ENCODE data around the gene SPAST. TPM values are rescaled to one million over a fixed set of nuclear protein-coding genes. Genes with fewer than 3 reads are reported as not detected.

The SPAST gene
- polyA plus RNA-seq, 1 donor from 2014 or later: 121 TPM

- Histone ChIP-seq H3K27ac (ENCODE audit: low read length) (no peak overlapping the region), H3K27me3 (ENCODE audit: insufficient read depth, low read depth, low read length) (no peaks in the 10 kb centered on the region), H3K4me2 (ENCODE audit: low read length) (no peak overlapping the region), H3K36me3 (ENCODE audit: insufficient read depth, low read length) (no peaks in the 10 kb centered on the region), H3K9me3 (ENCODE audit: low read length) (no peaks in the 10 kb centered on the region), H3K9me2 (ENCODE audit: insufficient read depth, low read length) (no peaks in the 10 kb centered on the region), H3K4me3 (ENCODE audit: low read length) (no peak overlapping the region), H3K9ac (ENCODE audit: low read length) (no peak overlapping the region), H3F3A (ENCODE audit: insufficient read depth, low read length, poor library complexity, severe bottlenecking) (no peaks in the 10 kb centered on the region), H3K79me2 (replicated peaks; ENCODE audit: insufficient read depth, low read length) (no peaks in the 10 kb centered on the region), H4K20me1 (ENCODE audit: insufficient read depth) (no peaks in the 10 kb centered on the region), H2AFZ (ENCODE audit: low read depth, low read length) (no peak overlapping the region)
- TF ChIP-seq RAD21 (conservative IDR thresholded peaks at IDR 0.05): no peak
- no peak for TF ChIP-seq SMC3 (conservative IDR thresholded peaks at IDR 0.05; ENCODE audit: poor library complexity)
Observed at GRCh38 chr2:32189011-32189410, 125.7 kb downstream of the SPAST start.

DNA sequence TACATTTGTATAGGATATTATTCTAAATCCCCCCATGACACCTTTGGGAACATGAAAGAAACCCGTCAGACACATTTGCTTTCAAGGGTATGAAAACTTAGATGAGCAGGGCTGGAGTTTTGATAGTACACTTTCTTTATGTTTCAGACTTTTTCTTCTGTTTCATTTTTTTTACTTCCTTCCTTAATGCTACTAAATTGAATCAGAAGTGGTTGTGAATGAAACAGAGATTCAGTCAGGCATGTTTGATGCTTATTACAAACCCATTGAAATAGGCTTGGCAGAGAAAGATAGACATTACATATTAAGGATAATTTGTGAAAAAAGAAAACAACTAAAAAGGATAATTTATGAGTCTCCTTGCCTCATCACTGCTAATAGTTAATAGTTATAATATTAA is 129.1 kb downstream of the SPAST start:
- TF ChIP-seq, protein P1, sequence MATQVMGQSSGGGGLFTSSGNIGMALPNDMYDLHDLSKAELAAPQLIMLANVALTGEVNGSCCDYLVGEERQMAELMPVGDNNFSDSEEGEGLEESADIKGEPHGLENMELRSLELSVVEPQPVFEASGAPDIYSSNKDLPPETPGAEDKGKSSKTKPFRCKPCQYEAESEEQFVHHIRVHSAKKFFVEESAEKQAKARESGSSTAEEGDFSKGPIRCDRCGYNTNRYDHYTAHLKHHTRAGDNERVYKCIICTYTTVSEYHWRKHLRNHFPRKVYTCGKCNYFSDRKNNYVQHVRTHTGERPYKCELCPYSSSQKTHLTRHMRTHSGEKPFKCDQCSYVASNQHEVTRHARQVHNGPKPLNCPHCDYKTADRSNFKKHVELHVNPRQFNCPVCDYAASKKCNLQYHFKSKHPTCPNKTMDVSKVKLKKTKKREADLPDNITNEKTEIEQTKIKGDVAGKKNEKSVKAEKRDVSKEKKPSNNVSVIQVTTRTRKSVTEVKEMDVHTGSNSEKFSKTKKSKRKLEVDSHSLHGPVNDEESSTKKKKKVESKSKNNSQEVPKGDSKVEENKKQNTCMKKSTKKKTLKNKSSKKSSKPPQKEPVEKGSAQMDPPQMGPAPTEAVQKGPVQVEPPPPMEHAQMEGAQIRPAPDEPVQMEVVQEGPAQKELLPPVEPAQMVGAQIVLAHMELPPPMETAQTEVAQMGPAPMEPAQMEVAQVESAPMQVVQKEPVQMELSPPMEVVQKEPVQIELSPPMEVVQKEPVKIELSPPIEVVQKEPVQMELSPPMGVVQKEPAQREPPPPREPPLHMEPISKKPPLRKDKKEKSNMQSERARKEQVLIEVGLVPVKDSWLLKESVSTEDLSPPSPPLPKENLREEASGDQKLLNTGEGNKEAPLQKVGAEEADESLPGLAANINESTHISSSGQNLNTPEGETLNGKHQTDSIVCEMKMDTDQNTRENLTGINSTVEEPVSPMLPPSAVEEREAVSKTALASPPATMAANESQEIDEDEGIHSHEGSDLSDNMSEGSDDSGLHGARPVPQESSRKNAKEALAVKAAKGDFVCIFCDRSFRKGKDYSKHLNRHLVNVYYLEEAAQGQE (IDR thresholded peaks at IDR 0.05; ENCODE audit: borderline replicate concordance): no peak
- TF ChIP-seq, protein P2, sequence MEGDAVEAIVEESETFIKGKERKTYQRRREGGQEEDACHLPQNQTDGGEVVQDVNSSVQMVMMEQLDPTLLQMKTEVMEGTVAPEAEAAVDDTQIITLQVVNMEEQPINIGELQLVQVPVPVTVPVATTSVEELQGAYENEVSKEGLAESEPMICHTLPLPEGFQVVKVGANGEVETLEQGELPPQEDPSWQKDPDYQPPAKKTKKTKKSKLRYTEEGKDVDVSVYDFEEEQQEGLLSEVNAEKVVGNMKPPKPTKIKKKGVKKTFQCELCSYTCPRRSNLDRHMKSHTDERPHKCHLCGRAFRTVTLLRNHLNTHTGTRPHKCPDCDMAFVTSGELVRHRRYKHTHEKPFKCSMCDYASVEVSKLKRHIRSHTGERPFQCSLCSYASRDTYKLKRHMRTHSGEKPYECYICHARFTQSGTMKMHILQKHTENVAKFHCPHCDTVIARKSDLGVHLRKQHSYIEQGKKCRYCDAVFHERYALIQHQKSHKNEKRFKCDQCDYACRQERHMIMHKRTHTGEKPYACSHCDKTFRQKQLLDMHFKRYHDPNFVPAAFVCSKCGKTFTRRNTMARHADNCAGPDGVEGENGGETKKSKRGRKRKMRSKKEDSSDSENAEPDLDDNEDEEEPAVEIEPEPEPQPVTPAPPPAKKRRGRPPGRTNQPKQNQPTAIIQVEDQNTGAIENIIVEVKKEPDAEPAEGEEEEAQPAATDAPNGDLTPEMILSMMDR (IDR thresholded peaks at IDR 0.05; ENCODE audit: poor library complexity, severe bottlenecking): no peak
- TF ChIP-seq MXI1 (conservative IDR thresholded peaks at IDR 0.05; ENCODE audit: poor library complexity, severe bottlenecking): no peak
- no peak for TF ChIP-seq RAD21 (conservative IDR thresholded peaks at IDR 0.05)
- TF ChIP-seq EZH2 (IDR thresholded peaks at IDR 0.05; ENCODE audit: borderline replicate concordance, insufficient read depth, low read length, poor library complexity, severe bottlenecking): no peak
- Histone ChIP-seq H3K27me3 (ENCODE audit: insufficient read depth, low read depth, low read length) (no peaks in the 10 kb centered on the region), H3K4me3 (ENCODE audit: low read length) (no peak overlapping the region), H3K9me3 (ENCODE audit: low read length) (no peaks in the 10 kb centered on the region), H3F3A (ENCODE audit: insufficient read depth, low read length, poor library complexity, severe bottlenecking) (no peaks in the 10 kb centered on the region), H2AFZ (ENCODE audit: low read depth, low read length) (no peak overlapping the region), H3K79me2 (replicated peaks; ENCODE audit: insufficient read depth, low read length) (no peaks in the 10 kb centered on the region), H3K9ac (ENCODE audit: low read length) (no peak overlapping the region), H3K27ac (ENCODE audit: low read length) (no peak overlapping the region), H3K9me2 (ENCODE audit: insufficient read depth, low read length) (no peaks in the 10 kb centered on the region), H3K36me3 (ENCODE audit: insufficient read depth, low read length) (no peaks in the 10 kb centered on the region), H3K4me2 (ENCODE audit: low read length) (no peak overlapping the region), H4K20me1 (ENCODE audit: insufficient read depth) (no peaks in the 10 kb centered on the region)

- H3K36me3 ChIP-seq (ENCODE audit: insufficient read depth, low read length): peaks cover 4% of the 10 kb centered on the region
- no peaks in the 10 kb centered on the region for H3K27me3 ChIP-seq (ENCODE audit: insufficient read depth, low read depth, low read length)
- H3K4me3 ChIP-seq (ENCODE audit: low read length): no peak overlapping the region
- no peak overlapping the region for H3K9ac ChIP-seq (ENCODE audit: low read length)
- no peaks in the 10 kb centered on the region for H3F3A ChIP-seq (ENCODE audit: insufficient read depth, low read length, poor library complexity, severe bottlenecking)
- no peaks in the 10 kb centered on the region for H3K9me2 ChIP-seq (ENCODE audit: insufficient read depth, low read length)
- TF ChIP-seq, protein P1 (IDR thresholded peaks at IDR 0.05; ENCODE audit: borderline replicate concordance): no peak
- TF ChIP-seq RAD21 (conservative IDR thresholded peaks at IDR 0.05) (no peak), EZH2 (IDR thresholded peaks at IDR 0.05; ENCODE audit: borderline replicate concordance, insufficient read depth, low read length, poor library complexity, severe bottlenecking) (no peak), MXI1 (conservative IDR thresholded peaks at IDR 0.05; ENCODE audit: poor library complexity, severe bottlenecking) (no peak), POLR2AphosphoS5 (IDR thresholded peaks at IDR 0.05) (no peak), EP300 (conservative IDR thresholded peaks at IDR 0.05; ENCODE audit: poor library complexity, severe bottlenecking) (no peak), SMC3 (conservative IDR thresholded peaks at IDR 0.05; ENCODE audit: poor library complexity) (no peak), TAF1 (IDR thresholded peaks at IDR 0.05; ENCODE audit: low read depth) (no peak)
- TF ChIP-seq, protein P2 (IDR thresholded peaks at IDR 0.05; ENCODE audit: poor library complexity, severe bottlenecking): no peak
- H3K27ac ChIP-seq (ENCODE audit: low read length): no peak overlapping the region
- H3K9me3 ChIP-seq (ENCODE audit: low read length): no peaks in the 10 kb centered on the region
- no peaks in the 10 kb centered on the region for H3K79me2 ChIP-seq (replicated peaks; ENCODE audit: insufficient read depth, low read length)
- no peaks in the 10 kb centered on the region for H4K20me1 ChIP-seq (ENCODE audit: insufficient read depth)
- H3K4me2 ChIP-seq (ENCODE audit: low read length): no peak overlapping the region
- no peak overlapping the region for H2AFZ ChIP-seq (ENCODE audit: low read depth, low read length)
Observed at GRCh38 chr2:32200814-32201213, 137.5 kb downstream of the SPAST start.

Measured in neural cell (in vitro differentiated cells).